ENCODE measurements around the gene LYRM7. TPM values are rescaled to one million over a fixed set of nuclear protein-coding genes. Genes with fewer than 3 reads are reported as not detected.

LYRM7 gene
- total RNA-seq, 2 experiments from 2014 or later, result 8.3 to 11.9 TPM

DNA sequence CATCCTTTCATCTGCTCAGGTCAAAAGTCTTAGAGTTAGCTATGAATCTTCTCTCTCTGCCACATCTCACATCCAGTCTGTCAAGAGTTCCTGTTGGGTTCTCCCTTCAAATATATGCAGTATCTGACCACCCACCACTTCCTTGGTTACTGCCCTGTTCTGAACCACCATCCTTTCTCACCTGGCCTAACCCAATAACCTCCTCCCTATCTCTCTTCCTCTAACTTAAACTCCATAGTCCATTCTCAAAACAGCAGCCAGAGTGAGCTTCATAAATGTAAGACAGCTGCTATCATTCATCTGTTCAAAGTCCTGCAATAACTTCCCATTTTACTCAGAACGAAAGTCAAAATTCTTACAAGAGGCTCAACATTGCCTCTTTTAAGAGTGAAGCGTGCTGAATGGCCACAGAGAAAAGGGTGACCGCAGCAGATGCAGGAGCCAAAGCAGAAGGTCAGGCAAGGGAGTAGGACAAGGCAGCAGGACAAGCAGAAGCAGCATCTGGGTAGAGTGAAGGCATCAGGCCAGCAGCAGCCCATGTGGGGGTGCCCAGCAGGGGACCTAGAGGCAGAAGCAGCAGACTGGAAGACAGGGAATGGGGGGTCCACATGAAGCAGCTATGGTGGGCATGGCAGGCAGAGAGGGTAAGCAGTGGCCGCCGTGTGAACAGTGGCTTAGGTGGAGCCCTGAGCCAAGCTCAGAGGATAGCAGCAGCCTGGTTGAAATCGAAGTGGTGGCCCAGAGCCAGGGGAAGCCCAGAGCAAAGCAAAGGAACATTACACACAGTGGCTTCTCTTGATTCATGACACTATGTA, 53.9 kb downstream of the LYRM7 start:
- H3K27me3 ChIP-seq (ENCODE audit: control insufficient read depth in 1 of 2, insufficient read depth in 2 of 2, low read length in 2 of 2), result no peaks in the 10 kb centered on the region
- no peaks in the 10 kb centered on the region for H3K36me3 ChIP-seq (ENCODE audit: insufficient read depth, low read length)
- ATAC-seq (ENCODE audit: poor library complexity) (peak; percentile 64), DNase-seq (peak in 3 of 14 experiments; percentile 48 to 67 (median 49))
- Mint-ChIP-seq H3K27ac (no peak overlapping the region), H3K9me3 (no peaks in the 10 kb centered on the region), H3K27me3 (no peaks in the 10 kb centered on the region), H3K4me3 (no peak overlapping the region), H3K4me1 (ENCODE audit: low read depth) (peaks cover 18% of the 10 kb centered on the region), H3K36me3 (ENCODE audit: low read depth) (no peaks in the 10 kb centered on the region)
- ChIA-PET POLR2A (interaction anchor here (0.6 to 2.8 kb wide), 9 partner anchors 10 to 139 kb away, joined by 3 to 8 read pairs (median 5); no protein-coding TSS in a partner anchor), CTCF (interaction anchor here (1.2 kb wide), 1 partner anchor 26 kb away, joined by 3 read pairs; no protein-coding TSS in a partner anchor)
- no peaks in the 10 kb centered on the region for H3K9me3 ChIP-seq (ENCODE audit: control insufficient read depth in 1 of 2, insufficient read depth in 1 of 2, low read length in 2 of 2)
- peaks cover 15% of the 10 kb centered on the region for H3K4me1 ChIP-seq (ENCODE audit: insufficient read depth, low read length)
- TF ChIP-seq, protein P1, sequence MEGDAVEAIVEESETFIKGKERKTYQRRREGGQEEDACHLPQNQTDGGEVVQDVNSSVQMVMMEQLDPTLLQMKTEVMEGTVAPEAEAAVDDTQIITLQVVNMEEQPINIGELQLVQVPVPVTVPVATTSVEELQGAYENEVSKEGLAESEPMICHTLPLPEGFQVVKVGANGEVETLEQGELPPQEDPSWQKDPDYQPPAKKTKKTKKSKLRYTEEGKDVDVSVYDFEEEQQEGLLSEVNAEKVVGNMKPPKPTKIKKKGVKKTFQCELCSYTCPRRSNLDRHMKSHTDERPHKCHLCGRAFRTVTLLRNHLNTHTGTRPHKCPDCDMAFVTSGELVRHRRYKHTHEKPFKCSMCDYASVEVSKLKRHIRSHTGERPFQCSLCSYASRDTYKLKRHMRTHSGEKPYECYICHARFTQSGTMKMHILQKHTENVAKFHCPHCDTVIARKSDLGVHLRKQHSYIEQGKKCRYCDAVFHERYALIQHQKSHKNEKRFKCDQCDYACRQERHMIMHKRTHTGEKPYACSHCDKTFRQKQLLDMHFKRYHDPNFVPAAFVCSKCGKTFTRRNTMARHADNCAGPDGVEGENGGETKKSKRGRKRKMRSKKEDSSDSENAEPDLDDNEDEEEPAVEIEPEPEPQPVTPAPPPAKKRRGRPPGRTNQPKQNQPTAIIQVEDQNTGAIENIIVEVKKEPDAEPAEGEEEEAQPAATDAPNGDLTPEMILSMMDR (IDR thresholded peaks at IDR 0.05), result no peak
- H3K27ac ChIP-seq (ENCODE audit: low read depth in 1 of 2, low read length in 2 of 2), result peak overlapping the region in 1 of 2 donors; percentile 2
- intact Hi-C loops (cut with DNase I, micrococcal nuclease), result loop anchor here in 1 of 2 experiments (5.0 kb wide), 1 partner anchor 42 kb away; no protein-coding TSS in a partner anchor
- no peak overlapping the region for H3K4me3 ChIP-seq (ENCODE audit: low read length)

DNA sequence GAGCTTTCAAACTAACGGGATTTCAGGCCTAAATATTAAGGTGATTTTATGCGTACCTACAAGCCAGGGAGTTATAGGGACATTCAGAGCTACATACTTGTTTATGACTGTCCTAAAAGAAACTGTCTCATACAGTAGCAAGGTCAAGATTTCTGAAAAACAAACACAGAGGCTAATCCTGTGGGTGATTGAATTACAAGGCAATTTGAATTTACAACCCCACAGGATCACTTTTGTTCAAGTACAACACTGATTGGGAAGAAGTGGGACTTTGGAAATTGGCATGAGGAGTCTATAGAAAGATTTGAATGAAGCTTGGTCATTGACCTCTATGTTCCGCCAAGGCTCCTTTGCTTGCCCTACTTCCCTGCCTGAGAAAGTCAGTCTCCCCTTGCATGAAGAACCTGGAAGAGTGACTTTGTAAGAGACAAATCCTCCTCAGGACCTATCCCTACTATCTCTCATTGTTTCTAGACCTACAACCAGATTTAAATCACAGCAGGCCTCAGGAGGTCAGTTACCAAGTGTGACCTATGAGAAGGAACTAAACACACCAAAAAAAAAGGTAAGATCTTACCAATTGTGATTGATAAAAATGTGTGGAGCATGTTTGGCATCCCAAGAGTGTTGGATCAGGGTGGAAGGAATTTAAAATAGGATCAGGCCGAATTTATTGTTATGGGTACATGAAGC, 54.7 kb downstream of the LYRM7 start:
- Histone ChIP-seq H3K27me3 (ENCODE audit: control insufficient read depth in 1 of 2, insufficient read depth in 2 of 2, low read length in 2 of 2) (no peaks in the 10 kb centered on the region), H3K4me1 (ENCODE audit: insufficient read depth, low read length) (peaks cover 18% of the 10 kb centered on the region), H3K36me3 (ENCODE audit: insufficient read depth, low read length) (no peaks in the 10 kb centered on the region), H3K9me3 (ENCODE audit: control insufficient read depth in 1 of 2, insufficient read depth in 1 of 2, low read length in 2 of 2) (no peaks in the 10 kb centered on the region), H3K4me3 (ENCODE audit: low read length) (no peak overlapping the region), H3K27ac (ENCODE audit: low read depth in 1 of 2, low read length in 2 of 2) (no peak overlapping the region)
- Mint-ChIP-seq H3K36me3 (ENCODE audit: low read depth) (no peaks in the 10 kb centered on the region), H3K4me3 (no peak overlapping the region), H3K9me3 (no peaks in the 10 kb centered on the region), H3K27ac (no peak overlapping the region), H3K27me3 (no peaks in the 10 kb centered on the region), H3K4me1 (ENCODE audit: low read depth) (peaks cover 26% of the 10 kb centered on the region)
- intact Hi-C loops (cut with DNase I, micrococcal nuclease), result loop anchor here in 1 of 2 experiments (5.0 kb wide), 1 partner anchor 43 kb away; no protein-coding TSS in a partner anchor
- ChIA-PET POLR2A (interaction anchor here (1.0 to 2.8 kb wide), 5 partner anchors 11 to 138 kb away, joined by 4 to 8 read pairs (median 5); no protein-coding TSS in a partner anchor), CTCF (interaction anchor here (0.8 to 1.2 kb wide), 3 partner anchors 10 to 72 kb away, joined by 3 read pairs; no protein-coding TSS in a partner anchor)
- TF ChIP-seq, protein P1 (IDR thresholded peaks at IDR 0.05), result no peak
- DNase-seq, result no peak
- no peak for ATAC-seq (ENCODE audit: poor library complexity)

DNA sequence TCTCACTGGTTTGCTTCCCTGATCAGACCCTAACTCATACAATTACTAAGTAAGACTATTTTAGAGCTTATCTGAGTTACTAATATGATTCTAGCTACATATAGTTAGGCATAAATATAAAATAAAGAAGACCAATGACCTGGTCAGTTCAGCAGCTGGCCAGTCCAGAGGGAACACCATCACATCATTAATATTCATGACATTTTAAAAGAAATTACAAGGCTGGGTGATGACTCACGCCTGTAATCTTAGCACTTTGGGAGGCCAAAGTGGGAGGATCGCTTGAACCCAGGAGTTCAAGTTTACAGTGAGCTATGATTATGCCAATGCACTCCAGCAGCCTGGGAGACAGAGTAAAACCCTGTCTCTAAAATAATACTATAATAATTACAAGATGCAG, 56.2 kb downstream of the LYRM7 start:
- Histone ChIP-seq H3K27me3 (ENCODE audit: control insufficient read depth in 1 of 2, insufficient read depth in 2 of 2, low read length in 2 of 2) (no peaks in the 10 kb centered on the region), H3K27ac (ENCODE audit: low read depth in 1 of 2, low read length in 2 of 2) (no peak overlapping the region), H3K9me3 (ENCODE audit: control insufficient read depth in 1 of 2, insufficient read depth in 1 of 2, low read length in 2 of 2) (no peaks in the 10 kb centered on the region), H3K4me1 (ENCODE audit: insufficient read depth, low read length) (peaks cover 18% of the 10 kb centered on the region), H3K4me3 (ENCODE audit: low read length) (no peak overlapping the region), H3K36me3 (ENCODE audit: insufficient read depth, low read length) (no peaks in the 10 kb centered on the region)
- Mint-ChIP-seq H3K36me3 (ENCODE audit: low read depth) (no peaks in the 10 kb centered on the region), H3K27me3 (no peaks in the 10 kb centered on the region), H3K4me1 (ENCODE audit: low read depth) (peaks cover 25% of the 10 kb centered on the region), H3K4me3 (no peak overlapping the region), H3K9me3 (no peaks in the 10 kb centered on the region), H3K27ac (no peak overlapping the region)
- TF ChIP-seq, protein P1 (IDR thresholded peaks at IDR 0.05), result no peak
- ChIA-PET POLR2A (no interaction called here), CTCF (interaction anchor here (1.2 to 1.3 kb wide), 2 partner anchors 11 to 22 kb away, joined by 3 to 4 read pairs; no protein-coding TSS in a partner anchor)
- DNase-seq (no peak), ATAC-seq (ENCODE audit: poor library complexity) (no peak)
- intact Hi-C loops (cut with DNase I, micrococcal nuclease), result loop anchor here in 1 of 2 experiments (5.0 kb wide), 1 partner anchor 45 kb away; no protein-coding TSS in a partner anchor
